ENCODE data around the gene PARP8.

GRCh38 chr5:50716134-50716533 is 49.7 kb downstream of the PARP8 start:
- TF ChIP-seq POLR2A (IDR thresholded peaks at IDR 0.05; ENCODE audit: low read depth, low read length), result no peak
- no peak for TF ChIP-seq CTCF (conservative IDR thresholded peaks at IDR 0.05; ENCODE audit: low read depth, low read length)
- no peak for TF ChIP-seq ELK1 (IDR thresholded peaks at IDR 0.05; ENCODE audit: borderline replicate concordance, low read depth, low read length)
- TF ChIP-seq CEBPB (IDR thresholded peaks at IDR 0.05; ENCODE audit: low read depth, low read length), result no peak
- TF ChIP-seq USF2 (IDR thresholded peaks at IDR 0.05; ENCODE audit: low read depth, low read length), result no peak

All from IMR-90 (cell line).